SU-DHL-6 (cell line): ENCODE measurements around the gene TM4SF20.

Source experiments
- CTCF ChIP-seq: fragments of 200-600 bp; sonication (generic); IDR thresholded peaks from one replicate; pipeline ENCODE4 v1.5.1; 2017; ENCODE audit warnings: antibody characterized with exemption, mild to moderate bottlenecking, low read length, moderate library complexity; ENCODE audit not compliant: insufficient read depth, poor library complexity, severe bottlenecking
- EZH2phosphoT487 ChIP-seq: fragments of 200-600 bp; sonication (generic), shearing (Covaris generic); conservative IDR thresholded peaks from 2 replicates; pipeline ENCODE4 v1.6.1; 2018; ENCODE audit warnings: mild to moderate bottlenecking, antibody characterized with exemption, low read length, moderate library complexity, mixed read lengths

GRCh38 chr2:227324642-227324994 is 54.5 kb downstream of the TM4SF20 start:
- no peak for TF ChIP-seq CTCF
- TF ChIP-seq EZH2phosphoT487, result no peak
